MM.1S (cell line): ENCODE measurements around the gene IGFBP5.
A peak's percentile ranks its signal among the peaks of the same experiment; 100 is the strongest.

ENCODE experiments used
- DNase-seq: peaks from one replicate; pipeline ENCODE4 v3.0.0-alpha.2; 2015
- H2AFZ ChIP-seq: fragments of 300-600 bp; sonication (generic); 2 replicates; pipeline ENCODE4 v1.6.0; 2016; ENCODE audit warnings: antibody characterized with exemption, low read length
- H3F3A ChIP-seq: fragments of 300-600 bp; sonication (generic); 2 replicates; pipeline ENCODE4 v1.6.1; 2016; ENCODE audit warnings: mild to moderate bottlenecking, antibody characterized with exemption, low read length, moderate library complexity, mixed read lengths; ENCODE audit not compliant: insufficient read depth
- H3K27ac ChIP-seq: fragments of 300-600 bp; sonication (generic); 2 replicates; pipeline ENCODE4 v1.5.1; 2016; ENCODE audit warnings: mild to moderate bottlenecking, low read length
- H3K27me3 ChIP-seq: fragments of 300-600 bp; sonication (generic); replicated peaks from 2 replicates; pipeline ENCODE4 v1.6.0; 2016; ENCODE audit warnings: low read length; ENCODE audit not compliant: insufficient read depth
- H3K36me3 ChIP-seq: fragments of 300-600 bp; sonication (generic); replicated peaks from 2 replicates; pipeline ENCODE4 v1.6.1; 2016; ENCODE audit warnings: mild to moderate bottlenecking, low read length, mixed read lengths; ENCODE audit not compliant: insufficient read depth
- H3K4me1 ChIP-seq: fragments of 300-600 bp; sonication (generic); 2 replicates; pipeline ENCODE4 v1.6.1; 2016; ENCODE audit warnings: low read length, mixed read lengths
- H3K4me2 ChIP-seq: fragments of 300-600 bp; sonication (generic); 2 replicates; pipeline ENCODE4 v1.6.0; 2016; ENCODE audit warnings: low read depth, low read length
- H3K4me3 ChIP-seq: fragments of 300-600 bp; sonication (generic); 2 replicates; pipeline ENCODE4 v1.5.1; 2016; ENCODE audit warnings: low read length, mixed read lengths
- H3K79me2 ChIP-seq: fragments of 300-600 bp; sonication (generic); 2 replicates; pipeline ENCODE4 v1.6.1; 2016; ENCODE audit warnings: mixed run types, low read length, mixed read lengths
- H3K9ac ChIP-seq: fragments of 300-600 bp; sonication (generic); 2 replicates; pipeline ENCODE4 v1.6.1; 2016; ENCODE audit warnings: low read length, mixed read lengths
- H3K9me2 ChIP-seq: fragments of 300-600 bp; sonication (generic); replicated peaks from 2 replicates; pipeline ENCODE4 v1.6.1; 2016; ENCODE audit warnings: mild to moderate bottlenecking, low read length, mixed read lengths; ENCODE audit not compliant: insufficient read depth
- H3K9me3 ChIP-seq: fragments of 300-600 bp; sonication (generic); replicated peaks from 2 replicates; pipeline ENCODE4 v1.6.1; 2016; ENCODE audit warnings: mild to moderate bottlenecking, low read length, mixed read lengths; ENCODE audit not compliant: insufficient read depth
- H4K20me1 ChIP-seq: fragments of 300-600 bp; sonication (generic); 2 replicates; pipeline ENCODE4 v1.6.1; 2016; ENCODE audit warnings: mild to moderate bottlenecking, low read length, moderate library complexity, mixed read lengths; ENCODE audit not compliant: insufficient read depth
- EZH2 ChIP-seq: fragments of 300-600 bp; sonication (generic); optimal IDR thresholded peaks from 2 replicates; pipeline ENCODE3; 2017; ENCODE audit warnings: low read depth, mild to moderate bottlenecking, antibody characterized with exemption, low read length, mixed read lengths
- EZH2phosphoT487 ChIP-seq: fragments of 300-600 bp; sonication (generic); IDR thresholded peaks from 2 replicates; pipeline ENCODE4 v1.6.1; 2018; ENCODE audit warnings: antibody characterized with exemption, low read length
- TF ChIP-seq, protein P1 (sequence below): fragments of 300-600 bp; sonication (generic); IDR thresholded peaks from 2 replicates; pipeline ENCODE4 v1.5.1; 2016; ENCODE audit warnings: antibody characterized with exemption, low read length, mixed read lengths

IGFBP5 gene

DNA sequence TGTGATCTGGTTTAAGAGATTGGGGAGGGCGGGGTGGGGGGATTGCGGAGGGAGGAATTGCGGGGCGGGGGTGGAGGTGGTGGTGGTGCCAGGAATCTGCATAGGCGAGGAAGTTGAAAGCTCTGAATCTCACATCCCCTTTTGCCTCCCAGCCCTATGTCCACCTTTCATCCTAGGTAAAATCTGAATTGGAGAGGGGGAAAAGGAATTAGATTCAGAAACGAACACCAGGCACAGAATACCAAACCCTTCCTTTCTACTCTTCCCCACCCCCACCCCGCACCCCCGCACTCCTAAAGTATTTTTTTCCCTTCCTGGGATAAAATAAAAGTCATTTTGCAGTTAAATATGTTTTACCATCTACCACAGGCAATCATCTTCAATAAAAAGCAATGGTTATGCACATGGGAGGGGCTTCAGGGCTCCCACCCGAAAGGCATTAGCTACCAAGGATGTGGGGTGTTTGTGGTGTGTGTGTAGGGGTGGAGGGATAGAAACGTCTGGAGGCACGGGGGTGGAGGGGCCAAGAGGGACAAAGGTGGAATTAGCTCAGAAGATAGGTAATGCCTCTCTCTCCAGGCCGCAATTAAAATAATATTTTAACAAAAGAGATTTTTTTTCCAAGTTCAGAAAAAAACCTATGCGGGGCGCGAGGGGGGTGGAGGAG is 1.8 kb downstream of the IGFBP5 start:
- H3K27ac ChIP-seq: no peak overlapping the region
- no peaks in the 10 kb centered on the region for H4K20me1 ChIP-seq
- peak overlapping the region; percentile 69 for H3K4me3 ChIP-seq
- peaks cover 7% of the 10 kb centered on the region; the same call in 1 of the 2 replicates for H3F3A ChIP-seq
- no peaks in the 10 kb centered on the region for H3K4me1 ChIP-seq
- no peak overlapping the region for H3K9ac ChIP-seq
- no peak for DNase-seq
- H3K4me2 ChIP-seq: peak overlapping the region; percentile 100
- no peaks in the 10 kb centered on the region for H3K9me2 ChIP-seq
- TF ChIP-seq EZH2 (no peak), EZH2phosphoT487 (no peak)
- TF ChIP-seq, protein P1, sequence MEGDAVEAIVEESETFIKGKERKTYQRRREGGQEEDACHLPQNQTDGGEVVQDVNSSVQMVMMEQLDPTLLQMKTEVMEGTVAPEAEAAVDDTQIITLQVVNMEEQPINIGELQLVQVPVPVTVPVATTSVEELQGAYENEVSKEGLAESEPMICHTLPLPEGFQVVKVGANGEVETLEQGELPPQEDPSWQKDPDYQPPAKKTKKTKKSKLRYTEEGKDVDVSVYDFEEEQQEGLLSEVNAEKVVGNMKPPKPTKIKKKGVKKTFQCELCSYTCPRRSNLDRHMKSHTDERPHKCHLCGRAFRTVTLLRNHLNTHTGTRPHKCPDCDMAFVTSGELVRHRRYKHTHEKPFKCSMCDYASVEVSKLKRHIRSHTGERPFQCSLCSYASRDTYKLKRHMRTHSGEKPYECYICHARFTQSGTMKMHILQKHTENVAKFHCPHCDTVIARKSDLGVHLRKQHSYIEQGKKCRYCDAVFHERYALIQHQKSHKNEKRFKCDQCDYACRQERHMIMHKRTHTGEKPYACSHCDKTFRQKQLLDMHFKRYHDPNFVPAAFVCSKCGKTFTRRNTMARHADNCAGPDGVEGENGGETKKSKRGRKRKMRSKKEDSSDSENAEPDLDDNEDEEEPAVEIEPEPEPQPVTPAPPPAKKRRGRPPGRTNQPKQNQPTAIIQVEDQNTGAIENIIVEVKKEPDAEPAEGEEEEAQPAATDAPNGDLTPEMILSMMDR: no peak
- H3K27me3 ChIP-seq: peaks cover 20% of the 10 kb centered on the region
- no peaks in the 10 kb centered on the region for H3K36me3 ChIP-seq
- no peaks in the 10 kb centered on the region for H3K9me3 ChIP-seq
- no peaks in the 10 kb centered on the region for H3K79me2 ChIP-seq
- H2AFZ ChIP-seq: peak overlapping the region; percentile 99; the same call in 1 of the 2 replicates

DNA sequence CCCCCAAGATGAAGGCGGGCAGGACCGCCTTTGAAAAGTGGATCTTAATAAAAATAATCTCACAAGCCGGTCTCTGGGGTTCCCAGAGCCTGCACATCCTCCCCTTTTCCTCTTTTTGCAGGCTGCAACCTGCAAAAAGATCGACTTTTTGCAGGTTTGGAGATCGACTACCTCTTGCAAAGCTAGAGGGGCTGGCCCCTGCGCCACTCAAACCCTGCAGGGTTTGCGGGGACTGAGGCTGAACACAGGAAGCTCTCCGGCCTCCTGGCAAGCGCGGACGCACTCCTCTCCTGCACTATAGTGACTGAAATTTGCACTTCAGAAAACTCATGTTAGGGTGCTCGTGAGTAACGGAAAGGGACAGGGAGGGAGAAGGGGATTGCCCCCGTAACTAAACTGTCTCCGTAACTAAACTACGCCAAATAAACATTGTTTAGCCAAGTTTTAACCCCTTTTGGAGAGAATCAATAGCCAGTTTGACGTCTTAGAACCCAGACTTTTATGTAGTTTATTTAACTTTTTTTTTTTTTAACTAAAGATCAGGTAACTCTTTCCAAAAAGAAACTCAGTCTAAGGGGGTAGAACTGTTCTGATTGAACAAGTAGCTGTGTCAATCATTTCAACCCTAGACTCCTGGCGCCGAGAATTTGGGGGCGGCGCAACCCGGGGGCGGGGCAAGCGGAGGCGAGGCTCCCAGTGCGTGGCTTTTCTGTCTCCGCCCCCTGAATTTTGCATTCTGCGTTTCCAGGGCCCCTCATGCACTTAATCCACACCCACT is 2.5 kb downstream of the IGFBP5 start:
- H3F3A ChIP-seq: peaks cover 7% of the 10 kb centered on the region; the same call in 1 of the 2 replicates
- no peaks in the 10 kb centered on the region for H4K20me1 ChIP-seq
- peak overlapping the region; percentile 99 for H2AFZ ChIP-seq
- peak overlapping the region; percentile 100 for H3K4me2 ChIP-seq
- no peaks in the 10 kb centered on the region for H3K9me2 ChIP-seq
- H3K9ac ChIP-seq: peak overlapping the region; percentile 47; the same call in 1 of the 2 replicates
- H3K4me1 ChIP-seq: no peaks in the 10 kb centered on the region
- no peaks in the 10 kb centered on the region for H3K36me3 ChIP-seq
- H3K9me3 ChIP-seq: no peaks in the 10 kb centered on the region
- H3K79me2 ChIP-seq: no peaks in the 10 kb centered on the region
- peaks cover 20% of the 10 kb centered on the region for H3K27me3 ChIP-seq
- H3K4me3 ChIP-seq: peak overlapping the region; percentile 69
- peak; percentile 72 for DNase-seq
- TF ChIP-seq EZH2 (no peak), EZH2phosphoT487 (no peak)
- H3K27ac ChIP-seq: peak overlapping the region; percentile 9; the same call in 1 of the 2 replicates

GRCh38 chr2:216690853-216691741 is 4.3 kb downstream of the IGFBP5 start:
- TF ChIP-seq, protein P1: no peak
- TF ChIP-seq EZH2 (no peak), EZH2phosphoT487 (no peak)
- H3K36me3 ChIP-seq: no peaks in the 10 kb centered on the region
- H3K4me1 ChIP-seq: no peaks in the 10 kb centered on the region
- H3K27ac ChIP-seq: no peak overlapping the region
- H3K9ac ChIP-seq: no peak overlapping the region; the same call in 1 of the 2 replicates
- H3K4me3 ChIP-seq: peak overlapping the region; percentile 57
- no peaks in the 10 kb centered on the region for H3K9me3 ChIP-seq
- H3K79me2 ChIP-seq: no peaks in the 10 kb centered on the region
- no peaks in the 10 kb centered on the region for H3K9me2 ChIP-seq
- peak overlapping the region; percentile 90 for H3K4me2 ChIP-seq
- DNase-seq: peak; percentile 19
- no peaks in the 10 kb centered on the region for H4K20me1 ChIP-seq
- peaks cover 20% of the 10 kb centered on the region for H3K27me3 ChIP-seq
- H2AFZ ChIP-seq: peak overlapping the region; percentile 33; the same call in 1 of the 2 replicates
- peaks cover 7% of the 10 kb centered on the region; the same call in 1 of the 2 replicates for H3F3A ChIP-seq
